Neural progenitor cell (in vitro differentiated cells): ENCODE results near the gene VAT1L.

ENCODE experiments used
- EZH2 ChIP-seq: fragments of 200-600 bp; sonication (generic); IDR thresholded peaks from 2 replicates; pipeline ENCODE4 v1.6.1; 2017; ENCODE audit warnings: antibody characterized with exemption, mild to moderate bottlenecking, moderate library complexity
- TF ChIP-seq, protein P1 (sequence below): fragments of 200-600 bp; sonication (generic); IDR thresholded peaks from 2 replicates; pipeline ENCODE4 v1.5.1; 2017; ENCODE audit warnings: antibody characterized with exemption, mild to moderate bottlenecking

DNA sequence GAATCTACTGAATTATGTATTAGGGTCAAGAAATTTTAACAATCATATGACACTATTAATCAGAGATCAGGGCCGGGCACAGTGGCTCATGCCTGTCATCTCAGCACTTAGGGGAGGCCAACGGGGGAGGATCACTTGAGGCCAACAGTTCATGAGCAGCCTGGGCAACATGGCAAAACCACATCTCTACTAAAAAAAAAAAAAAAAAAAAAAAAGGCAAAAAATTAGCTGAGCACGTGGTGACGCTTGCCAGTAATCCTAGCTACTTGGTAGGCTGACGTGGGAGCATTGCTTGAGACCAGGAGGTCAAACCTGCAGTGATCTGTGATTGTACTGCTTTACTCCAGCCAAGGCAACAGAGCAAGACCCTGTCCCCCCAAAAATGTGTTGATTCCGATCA lies 181.5 kb downstream of the VAT1L start:
- TF ChIP-seq EZH2: no peak
- TF ChIP-seq, protein P1, sequence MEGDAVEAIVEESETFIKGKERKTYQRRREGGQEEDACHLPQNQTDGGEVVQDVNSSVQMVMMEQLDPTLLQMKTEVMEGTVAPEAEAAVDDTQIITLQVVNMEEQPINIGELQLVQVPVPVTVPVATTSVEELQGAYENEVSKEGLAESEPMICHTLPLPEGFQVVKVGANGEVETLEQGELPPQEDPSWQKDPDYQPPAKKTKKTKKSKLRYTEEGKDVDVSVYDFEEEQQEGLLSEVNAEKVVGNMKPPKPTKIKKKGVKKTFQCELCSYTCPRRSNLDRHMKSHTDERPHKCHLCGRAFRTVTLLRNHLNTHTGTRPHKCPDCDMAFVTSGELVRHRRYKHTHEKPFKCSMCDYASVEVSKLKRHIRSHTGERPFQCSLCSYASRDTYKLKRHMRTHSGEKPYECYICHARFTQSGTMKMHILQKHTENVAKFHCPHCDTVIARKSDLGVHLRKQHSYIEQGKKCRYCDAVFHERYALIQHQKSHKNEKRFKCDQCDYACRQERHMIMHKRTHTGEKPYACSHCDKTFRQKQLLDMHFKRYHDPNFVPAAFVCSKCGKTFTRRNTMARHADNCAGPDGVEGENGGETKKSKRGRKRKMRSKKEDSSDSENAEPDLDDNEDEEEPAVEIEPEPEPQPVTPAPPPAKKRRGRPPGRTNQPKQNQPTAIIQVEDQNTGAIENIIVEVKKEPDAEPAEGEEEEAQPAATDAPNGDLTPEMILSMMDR: no peak
